NOMO-1 treated with DMSO at 0.1 percent for 48 hours (cell line): ENCODE results near the gene PALLD.
A peak's percentile ranks its signal among the peaks of the same experiment; 100 is the strongest.
"Not testable (repeated sequence)": the region's sequence is repeated elsewhere in the genome, so short reads cannot be mapped to it uniquely, and the experiment has no call there.

Experiments
- DNase-seq: peaks from one replicate; lab custom pipeline; 2025; ENCODE audit not compliant: unreplicated experiment; lab: John Stamatoyannopoulos, UW

Gene PALLD

GRCh38 chr4:168787801-168788595, 291.1 kb downstream of the PALLD start:
- DNase-seq, result no peak

GRCh38 chr4:168790898-168791297, 294.0 kb downstream of the PALLD start:
- DNase-seq, result no peak

DNA sequence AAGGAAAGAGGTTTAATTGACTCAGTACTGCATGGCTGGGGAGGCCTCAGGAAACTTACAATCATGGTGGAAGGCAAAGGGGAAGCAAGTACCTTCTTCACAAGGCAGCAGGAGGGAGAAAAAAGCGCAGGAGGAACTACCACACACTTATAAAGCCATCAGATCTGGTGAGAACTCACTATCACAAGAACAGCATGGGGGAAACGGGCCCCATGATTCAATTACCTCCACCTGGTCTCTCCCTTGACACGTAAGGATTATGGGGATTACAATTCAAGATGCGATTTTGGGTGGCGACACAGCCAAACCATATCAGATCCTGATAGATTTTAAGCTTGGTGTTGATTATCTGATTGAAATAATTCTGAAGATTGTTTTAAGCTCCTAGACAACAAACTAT, 294.5 kb downstream of the PALLD start:
- DNase-seq, result no peak

- no peak for DNase-seq
Measured at GRCh38 chr4:168793542-168793941, 296.7 kb downstream of the PALLD start.

DNA sequence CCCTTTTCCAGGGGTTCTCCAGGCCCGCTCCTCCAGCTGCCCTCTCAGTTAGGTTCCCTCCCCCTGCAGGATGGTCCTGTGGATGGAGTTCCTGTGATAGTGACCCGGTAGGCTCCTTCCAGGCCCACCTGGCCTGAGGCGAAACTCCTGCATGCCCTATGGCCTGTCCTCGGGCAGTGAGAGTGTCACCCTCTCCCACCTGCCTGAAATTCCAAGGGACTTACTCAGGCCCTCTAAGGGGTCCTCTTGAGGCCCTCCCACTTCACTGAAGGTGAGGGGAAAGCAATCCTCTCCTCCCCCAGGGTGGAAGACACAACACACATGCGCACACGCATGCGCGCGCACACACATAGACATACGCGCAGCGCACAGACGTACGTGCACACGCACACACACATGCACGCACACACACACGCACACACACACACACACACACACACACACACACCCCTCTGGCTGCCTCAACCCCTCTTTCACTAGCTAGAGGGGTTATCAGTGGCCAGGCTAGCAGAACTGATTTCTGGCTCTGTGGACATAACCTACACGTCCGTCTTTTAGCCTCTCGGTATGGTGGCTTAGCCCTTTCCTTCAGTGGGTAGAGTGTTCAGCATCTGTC, 297.3 kb downstream of the PALLD start:
- DNase-seq, result no peak

DNA sequence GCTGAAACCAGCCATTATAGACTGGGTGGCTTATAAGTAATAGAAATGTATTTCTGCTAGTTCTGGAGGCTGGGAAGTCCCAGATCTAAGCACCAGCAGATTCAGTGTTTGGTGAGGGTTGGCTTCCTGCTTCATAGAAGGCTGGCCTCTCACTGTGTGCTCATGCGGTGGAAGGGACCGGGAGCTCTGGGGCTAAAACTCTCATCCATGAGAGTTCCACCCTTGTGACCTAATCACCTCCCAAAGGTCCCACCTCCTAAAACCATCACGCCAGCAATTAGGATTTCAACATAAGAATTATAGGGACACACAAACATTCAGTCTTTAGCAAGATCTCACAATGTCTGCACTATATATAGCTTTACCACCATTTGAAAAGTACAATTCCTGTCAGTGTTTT, 298.0 kb downstream of the PALLD start:
- DNase-seq, result peak; percentile 51

GRCh38 chr4:168795346-168795745, 298.5 kb downstream of the PALLD start:
- DNase-seq, result no peak

GRCh38 chr4:168796362-168797106, 299.7 kb downstream of the PALLD start:
- DNase-seq, result no peak

- peak; percentile 79 for DNase-seq
Measured at GRCh38 chr4:168797194-168797593, 300.3 kb downstream of the PALLD start.

DNA sequence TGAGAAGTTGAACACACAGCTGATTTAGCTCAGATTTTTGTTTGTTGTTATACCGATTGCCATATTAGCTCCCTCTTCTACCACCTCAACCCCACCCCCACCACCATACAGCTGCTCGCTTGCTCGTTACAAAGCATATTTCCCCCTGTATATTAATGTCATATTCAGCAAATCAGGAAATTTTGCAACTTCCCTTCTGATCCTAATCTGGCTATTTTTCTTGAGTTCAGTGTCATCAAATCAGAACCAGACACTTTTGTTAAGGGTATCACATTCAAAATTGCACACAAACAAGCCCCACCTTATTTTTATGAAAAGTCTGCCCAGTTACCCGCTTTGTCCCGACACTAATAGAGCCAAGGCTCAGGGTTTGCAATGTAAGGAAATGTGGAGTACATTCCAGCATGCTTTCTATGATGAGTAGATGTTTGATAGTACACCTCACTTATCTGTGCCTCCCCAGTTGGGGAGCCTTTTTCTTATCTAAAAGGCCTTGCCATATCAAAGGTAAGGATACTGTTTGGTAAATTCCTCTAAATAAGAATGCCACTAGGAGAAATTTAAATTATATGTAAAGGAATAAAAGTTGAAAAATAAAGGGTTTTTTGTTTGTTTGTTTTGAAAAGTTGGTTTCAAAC, 301.0 kb downstream of the PALLD start:
- DNase-seq, result no peak

DNA sequence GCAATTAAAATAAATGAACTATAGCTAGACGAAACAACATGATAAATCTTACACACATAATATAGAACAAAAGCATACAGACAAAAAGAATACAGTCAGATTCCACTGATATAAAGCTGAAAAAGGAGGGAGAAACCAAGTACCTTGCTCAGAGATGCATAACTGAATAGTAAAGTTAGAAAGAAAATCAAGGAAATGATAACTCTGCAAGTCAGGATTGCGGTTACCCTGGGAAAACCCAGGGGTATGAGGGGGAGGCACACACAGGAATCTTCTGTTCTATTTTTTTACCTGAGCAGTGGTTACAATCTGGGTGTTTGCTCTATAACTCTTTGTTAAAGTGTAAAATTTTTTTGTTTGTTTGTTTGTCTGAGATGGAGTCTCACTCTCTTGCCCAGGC, 304.1 kb downstream of the PALLD start:
- DNase-seq, result no peak

DNA sequence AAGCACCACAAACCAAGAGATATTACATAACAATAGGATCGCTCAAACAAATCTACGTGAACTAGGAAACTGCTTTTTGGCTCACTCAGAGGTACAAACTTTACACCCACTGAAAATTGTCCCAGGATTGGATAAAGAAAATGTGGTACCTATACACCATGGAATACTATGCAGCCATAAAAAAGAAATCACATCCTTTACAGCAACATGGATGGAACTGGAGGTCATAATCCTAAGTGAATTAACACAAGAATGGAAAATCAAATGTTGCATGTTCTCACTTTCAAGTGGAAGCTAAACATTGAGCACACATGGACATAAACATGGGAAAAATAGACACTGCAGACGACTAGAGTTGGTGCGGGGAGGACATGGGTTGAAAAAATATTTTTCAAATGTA, 305.4 kb downstream of the PALLD start:
- no peak for DNase-seq

DNA sequence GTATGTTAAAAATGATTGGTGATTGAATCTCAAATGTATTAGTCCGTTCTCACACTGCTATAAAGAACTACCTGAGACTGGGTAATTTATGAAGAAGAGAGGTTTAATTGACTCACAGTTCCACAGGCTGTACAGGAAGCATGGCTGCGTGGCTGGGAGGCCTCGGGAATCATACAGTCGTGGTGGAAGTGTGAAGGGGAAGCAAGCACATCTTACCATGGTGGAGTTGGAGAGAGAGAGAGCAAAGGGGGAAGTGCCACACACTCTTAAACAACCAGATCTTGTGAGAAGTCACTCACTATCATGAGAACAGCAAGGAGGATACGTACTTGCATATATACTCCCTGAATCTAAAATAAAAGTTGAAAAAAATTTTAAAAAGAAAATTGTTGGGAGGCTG, 306.2 kb downstream of the PALLD start:
- peak; percentile 60 for DNase-seq

- no peak for DNase-seq
Measured at GRCh38 chr4:168803732-168804131, 306.9 kb downstream of the PALLD start.

DNA sequence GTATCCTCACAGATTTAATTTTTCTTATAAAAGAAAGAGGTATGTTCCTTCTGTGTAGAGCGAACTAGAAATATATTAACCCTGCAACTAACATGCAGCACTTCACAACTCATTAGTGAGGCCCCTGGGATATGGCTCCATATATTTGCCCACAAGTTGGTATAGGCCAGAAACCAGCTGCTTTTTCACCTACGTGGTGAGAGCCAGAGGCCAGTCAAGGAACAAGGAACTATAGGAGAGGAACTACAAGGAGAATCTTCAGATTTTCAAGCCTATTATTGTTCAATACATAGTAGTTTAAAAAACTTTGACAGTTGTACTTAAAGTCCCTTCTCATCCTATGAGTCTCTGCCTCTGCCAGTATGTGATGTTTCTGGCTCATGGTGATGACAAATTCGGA, 307.3 kb downstream of the PALLD start:
- no peak for DNase-seq

DNA sequence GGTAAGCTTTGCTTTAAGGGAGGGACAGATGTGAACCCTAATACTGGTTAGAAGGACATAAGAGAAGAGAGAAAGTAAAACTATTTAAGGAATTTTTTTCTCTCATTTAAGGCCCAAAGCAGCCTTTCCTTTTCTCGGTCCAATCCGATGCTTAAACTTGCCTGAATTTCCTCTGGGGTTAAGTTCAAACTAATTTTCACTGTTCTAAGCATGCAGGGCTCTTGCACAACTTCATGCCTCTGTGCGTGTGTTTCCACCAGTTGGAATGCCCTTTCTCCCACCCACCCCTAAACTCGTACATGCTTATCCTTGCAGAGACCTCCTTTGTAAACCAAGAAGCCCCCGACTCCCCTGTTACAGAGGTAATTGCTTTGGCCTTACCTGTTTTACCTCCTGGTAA, 308.5 kb downstream of the PALLD start:
- no peak for DNase-seq

- DNase-seq, result not testable (repeated sequence)
Measured at GRCh38 chr4:168806247-168806646, 309.4 kb downstream of the PALLD start.

GRCh38 chr4:168811207-168811606, 314.4 kb downstream of the PALLD start:
- no peak for DNase-seq

DNA sequence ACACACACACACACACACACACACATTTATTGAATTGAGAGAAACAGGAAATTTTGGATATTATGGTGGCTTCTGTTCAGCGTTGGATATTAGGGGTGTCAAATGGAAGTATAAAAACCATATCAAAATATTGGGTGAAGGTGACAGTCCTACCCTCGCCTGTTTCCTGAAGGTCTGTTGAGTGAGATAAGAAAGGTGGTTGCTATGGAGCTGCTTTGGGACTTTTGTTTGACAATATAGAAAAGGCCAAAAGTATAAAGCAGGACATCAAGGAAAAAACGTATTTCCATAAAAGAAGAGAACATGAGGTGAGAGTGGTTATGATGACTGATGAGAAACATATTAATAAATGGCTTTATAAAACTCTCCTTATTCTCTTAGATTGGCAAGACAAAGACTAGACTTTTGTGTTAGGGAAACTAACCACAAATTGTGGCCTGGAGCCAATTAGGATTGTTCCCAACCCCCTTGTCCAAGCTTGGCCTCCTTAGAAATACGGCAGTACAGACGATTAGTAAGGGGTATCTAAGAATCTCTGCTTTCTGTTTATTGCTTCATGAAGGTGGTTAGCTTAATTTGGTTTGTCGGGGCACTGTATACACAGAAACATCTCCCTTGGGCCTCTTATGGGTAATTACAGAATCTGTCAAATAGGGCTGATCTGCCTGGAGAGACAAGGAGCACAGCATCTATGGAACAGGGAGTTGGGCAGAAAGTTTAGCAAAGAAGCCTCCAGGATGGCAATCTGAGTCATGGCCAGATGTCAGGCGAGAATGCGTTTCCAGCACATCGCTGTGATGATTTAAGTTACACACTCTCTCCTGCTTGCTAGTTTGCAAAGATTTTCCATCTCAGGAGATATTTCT, 315.2 kb downstream of the PALLD start:
- no peak for DNase-seq

- no peak for DNase-seq
Measured at GRCh38 chr4:168812806-168813205, 316.0 kb downstream of the PALLD start.

DNA sequence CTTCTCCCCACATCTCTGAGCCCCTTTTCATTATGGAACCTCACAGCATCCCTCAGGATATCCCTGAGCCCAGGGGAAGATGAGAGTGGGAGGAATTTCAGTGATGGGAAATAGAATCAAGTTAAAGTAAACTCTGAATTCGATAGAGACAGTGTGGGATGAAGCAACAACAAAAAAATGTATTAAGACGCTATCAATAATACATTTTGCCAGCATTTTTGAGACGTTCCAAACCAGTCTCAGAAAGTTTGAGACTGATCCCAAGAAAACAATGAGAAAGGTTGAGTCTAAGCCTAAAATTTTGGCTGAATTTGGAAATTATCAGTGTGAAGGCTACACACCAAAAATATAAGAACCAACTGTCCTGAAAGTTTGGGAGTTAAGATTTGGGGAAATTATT, 317.0 kb downstream of the PALLD start:
- no peak for DNase-seq
